Colon (tissue), 2 donors: ENCODE measurements around the gene DMBT1.

ENCODE experiments used
- FAIRE-seq: peaks from 2 replicates; lab custom pipeline; 2012; peaks lifted over from hg19 to GRCh38; lab: Jason Lieb, UNC
- donor health status: control.
- donor health status: control.

The DMBT1 gene

GRCh38 chr10:122671355-122671754, 110.8 kb downstream of the DMBT1 start:
- FAIRE-seq = no peak

DNA sequence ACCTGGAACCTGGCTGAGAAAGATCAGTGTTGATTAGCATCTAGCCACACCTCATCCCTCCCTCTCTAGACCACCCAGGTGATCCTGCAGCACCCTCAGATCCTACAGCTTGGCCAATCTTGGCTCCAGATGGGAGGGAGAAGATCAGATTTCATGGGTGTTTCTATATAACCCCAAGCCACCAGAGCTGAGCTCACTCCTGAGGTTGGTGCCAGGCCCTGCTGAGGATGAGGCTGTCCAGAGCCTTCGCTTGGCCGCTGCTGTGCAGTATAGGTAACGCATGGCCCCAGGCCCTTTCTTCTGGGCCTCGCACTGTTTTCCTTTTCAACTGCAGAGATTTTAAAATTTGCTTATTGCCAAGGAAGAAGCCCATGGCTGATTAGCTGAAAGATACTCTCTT, 112.1 kb downstream of the DMBT1 start:
- FAIRE-seq = no peak

- FAIRE-seq = no peak
These were observed 112.7 kb downstream of the DMBT1 start for GRCh38 chr10:122673269-122673668.

GRCh38 chr10:122673731-122674130, 113.2 kb downstream of the DMBT1 start:
- no peak for FAIRE-seq

DNA sequence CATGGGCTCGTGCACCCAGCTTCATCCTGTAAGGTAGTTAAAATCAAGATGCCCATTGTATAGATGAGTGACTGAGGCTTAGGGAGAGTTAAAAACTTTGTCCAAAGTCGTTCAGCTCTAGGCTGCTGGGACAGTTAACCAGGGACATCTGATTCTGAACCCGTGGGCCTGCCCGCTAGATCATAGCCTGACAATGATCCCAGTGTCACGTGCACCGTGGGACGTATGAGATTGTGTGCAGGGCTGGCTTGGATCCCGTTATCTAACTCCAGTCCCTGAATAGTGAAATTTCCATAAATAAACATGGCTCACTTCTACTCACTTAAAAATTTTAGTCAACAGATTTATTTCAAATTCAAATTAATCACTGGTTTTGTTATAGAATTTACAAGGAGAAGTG, 114.2 kb downstream of the DMBT1 start:
- FAIRE-seq = no peak

- no peak for FAIRE-seq
These were observed 114.7 kb downstream of the DMBT1 start for GRCh38 chr10:122675278-122675677.

DNA sequence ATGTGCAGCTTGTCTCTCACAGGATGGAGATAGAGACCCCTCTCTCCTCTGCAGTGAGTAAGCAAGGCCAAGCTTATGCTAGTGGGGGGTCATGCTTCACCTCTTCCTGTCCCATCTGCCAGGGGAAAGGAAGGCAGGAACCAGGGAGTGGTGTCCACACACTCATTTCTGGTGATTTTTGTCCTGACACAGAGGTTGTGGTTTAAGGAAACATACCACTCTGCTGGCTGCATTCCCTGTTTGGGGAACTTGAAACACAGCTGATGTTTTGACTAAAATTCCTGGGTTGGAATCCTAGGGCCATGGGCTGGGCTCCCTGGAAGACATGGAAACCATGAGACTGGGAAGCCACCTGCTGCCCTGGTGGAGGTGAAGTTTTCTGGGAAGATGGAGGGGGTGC, 117.7 kb downstream of the DMBT1 start:
- no peak for FAIRE-seq

GRCh38 chr10:122682522-122682921, 122.0 kb downstream of the DMBT1 start:
- FAIRE-seq = no peak

GRCh38 chr10:122688293-122688989, 127.9 kb downstream of the DMBT1 start:
- no peak for FAIRE-seq

GRCh38 chr10:122689146-122689820, 128.7 kb downstream of the DMBT1 start:
- no peak for FAIRE-seq

DNA sequence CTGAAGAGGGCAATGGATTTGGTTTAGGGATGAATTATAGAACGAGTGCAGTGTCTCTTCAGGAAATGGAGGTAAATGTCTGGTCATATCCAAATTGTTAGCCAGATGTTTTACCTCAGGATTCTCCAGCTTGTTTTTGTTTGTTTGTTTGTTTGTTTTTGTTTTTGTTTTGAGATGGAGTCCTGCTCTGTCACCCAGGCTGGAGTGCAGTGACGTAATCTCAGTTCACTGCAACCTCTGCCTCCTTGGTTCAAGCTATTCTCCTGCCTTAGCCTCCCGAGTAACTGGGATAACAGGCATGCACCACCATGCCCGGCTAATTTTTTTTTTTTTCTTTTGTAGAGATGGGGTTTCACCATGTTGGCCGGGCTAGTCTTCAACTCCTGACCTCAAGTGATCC, 132.2 kb downstream of the DMBT1 start:
- no peak for FAIRE-seq
